SK-N-SH (cell line): ENCODE results near the gene SLC25A33. TPM values are rescaled to one million over a fixed set of nuclear protein-coding genes. Genes with fewer than 3 reads are reported as not detected.

Experiments used
- CTCF ChIA-PET: fragments of 300-600, 350-600 bp; formaldehyde crosslinking; extraction: SDS; loops from one replicate; lab custom pipeline; 2021; lab: Yijun Ruan, JAX
- POLR2A ChIA-PET: fragments of 350-600 bp; sonication (Branson Sonifier 250); formaldehyde crosslinking; extraction: SDS; loops from one replicate; lab custom pipeline; 2020; ENCODE audit warnings: antibody characterized with exemption, inconsistent platforms; lab: Yijun Ruan, JAX
- DNase-seq: peaks from one replicate; pipeline ENCODE4 v3.0.0; 2012
- H2AFZ ChIP-seq: fragments of 200-600 bp; sonication (generic); 2 replicates; pipeline ENCODE4 v1.8.1; 2016; ENCODE audit warnings: antibody characterized with exemption, mild to moderate bottlenecking, low read depth
- H3F3A ChIP-seq: fragments of 200-600 bp; sonication (generic); replicated peaks from 2 replicates; pipeline ENCODE3; 2016; ENCODE audit warnings: antibody characterized with exemption, mild to moderate bottlenecking; ENCODE audit not compliant: insufficient read depth
- H3K27ac ChIP-seq, 2 experiments: fragments of 200-500 bp in 1 of 2; fragments of 200-600 bp in 1 of 2; sonication (Bioruptor generic) in 1 of 2; sonication (generic), shearing (Covaris generic) in 1 of 2; 2 replicates each; pipeline versions ENCODE4 v1.5.1 to v1.6.1; 2014 to 2016; ENCODE audit warnings: low read depth in 2 of 2, inconsistent platforms in 1 of 2, low read length in 1 of 2, mild to moderate bottlenecking in 1 of 2, mixed read lengths in 1 of 2
- H3K27me3 ChIP-seq: fragments of 200-600 bp; sonication (generic), shearing (Covaris generic); 2 replicates; pipeline ENCODE4 v1.6.1; 2016; ENCODE audit warnings: mixed run types; ENCODE audit not compliant: insufficient read depth
- H3K36me3 ChIP-seq, 2 experiments: fragments of 200-500 bp in 1 of 2; fragments of 200-600 bp in 1 of 2; sonication (Bioruptor generic) in 1 of 2; sonication (generic) in 1 of 2; replicated peaks in 1 of 2; 2 replicates each; pipeline versions ENCODE3 to v1.5.1; 2014 to 2016; ENCODE audit warnings: low read length in 1 of 2, mild to moderate bottlenecking in 1 of 2; ENCODE audit not compliant: insufficient read depth in 2 of 2, control insufficient read depth in 1 of 2
- H3K4me1 ChIP-seq, 2 experiments: fragments of 200-500 bp in 1 of 2; fragments of 200-600 bp in 1 of 2; sonication (Bioruptor generic) in 1 of 2; sonication (generic), shearing (Covaris generic) in 1 of 2; 2 replicates each; pipeline versions ENCODE4 v1.5.1 to v1.6.1; 2014 to 2016; ENCODE audit warnings: low read depth in 1 of 2, low read length in 1 of 2, mixed run types in 1 of 2; ENCODE audit not compliant: insufficient read depth in 2 of 2, control insufficient read depth in 1 of 2
- H3K4me2 ChIP-seq: fragments of 200-600 bp; sonication (generic), shearing (Covaris generic); 2 replicates; pipeline ENCODE4 v1.6.1; 2017; ENCODE audit warnings: mixed run types
- H3K4me3 ChIP-seq, 2 experiments: fragments of 200-500 bp in 1 of 2; fragments of 200-600 bp in 1 of 2; sonication (Bioruptor generic) in 1 of 2; sonication (generic), shearing (Covaris generic) in 1 of 2; 2 replicates each; pipeline versions ENCODE4 v1.5.1 to v1.8.1; 2014 to 2016; ENCODE audit warnings: low read depth in 2 of 2, inconsistent platforms in 1 of 2, low read length in 1 of 2, mild to moderate bottlenecking in 1 of 2, mixed read lengths in 1 of 2, moderate library complexity in 1 of 2
- H3K79me2 ChIP-seq: fragments of 200-600 bp; sonication (generic); 2 replicates; pipeline ENCODE4 v1.8.1; 2017; ENCODE audit warnings: mild to moderate bottlenecking; ENCODE audit not compliant: insufficient read depth
- H3K9ac ChIP-seq: fragments of 200-600 bp; sonication (generic); 2 replicates; pipeline ENCODE4 v1.6.1; 2017; ENCODE audit warnings: mixed run types
- H3K9me2 ChIP-seq: fragments of 200-600 bp; sonication (generic); 2 replicates; pipeline ENCODE4 v1.6.1; 2017; ENCODE audit warnings: mixed run types
- H3K9me3 ChIP-seq: fragments of 200-600 bp; sonication (generic); 2 replicates; pipeline ENCODE4 v1.6.1; 2017; ENCODE audit warnings: mixed run types, mild to moderate bottlenecking, moderate library complexity
- H4K20me1 ChIP-seq: fragments of 200-600 bp; sonication (generic); 2 replicates; pipeline ENCODE4 v1.6.1; 2017; ENCODE audit warnings: mild to moderate bottlenecking, mixed run types; ENCODE audit not compliant: insufficient read depth
- EZH2phosphoT487 ChIP-seq: fragments of 200-600 bp; sonication (generic); IDR thresholded peaks from 2 replicates; pipeline ENCODE4 v1.6.1; 2017; ENCODE audit warnings: low read depth, mixed run types, mild to moderate bottlenecking, antibody characterized with exemption, moderate library complexity, borderline replicate concordance
- FOXJ3 ChIP-seq: sonication (generic); formaldehyde crosslinking; IDR thresholded peaks from 2 replicates; pipeline ENCODE4 v1.5.1; 2020; ENCODE audit warnings: mild to moderate bottlenecking, missing genetic modification reagents
- FOXM1 ChIP-seq: IDR thresholded peaks from 2 replicates; pipeline ENCODE4 v1.4.0; 2012; ENCODE audit warnings: low read depth, mild to moderate bottlenecking
- GATA2 ChIP-seq: sonication (generic); formaldehyde crosslinking; IDR thresholded peaks from 2 replicates; pipeline ENCODE4 v1.5.0; 2020; ENCODE audit warnings: mild to moderate bottlenecking, missing genetic modification reagents
- TAF1 ChIP-seq: IDR thresholded peaks from 2 replicates; pipeline ENCODE4 v1.6.1; 2012; ENCODE audit warnings: low read depth, mild to moderate bottlenecking, low read length, moderate library complexity, borderline replicate concordance
- ZBTB33 ChIP-seq: IDR thresholded peaks from 2 replicates; pipeline ENCODE4 v1.4.0; 2012; ENCODE audit warnings: low read depth, borderline replicate concordance
- WGBS: methylation state at CpG from one replicate; pipeline ENCODE4 v1.1.6; 2017; ENCODE audit warnings: low lambda C conversion rate; 5-methylcytosine and 5-hydroxymethylcytosine counted together
- polyA plus RNA-seq, 3 experiments: library from polyadenylated mRNA; depleted of rRNA; stranded (reverse); fragments of >200 nt; gene quantifications; 2 replicates each; pipeline ENCODE4 v1.2.3, GENCODE V29; 2012
- TF ChIP-seq, protein P1 (sequence below): fragments of 150-350 bp; IDR thresholded peaks from 2 replicates; pipeline ENCODE4 v1.6.1; 2017; ENCODE audit warnings: antibody characterized with exemption, low read length, low read depth, borderline replicate concordance
- TF ChIP-seq, protein P2 (sequence below): IDR thresholded peaks from 2 replicates; pipeline ENCODE4 v1.6.1; 2012; ENCODE audit warnings: mild to moderate bottlenecking, low read depth, low read length, moderate library complexity
- TF ChIP-seq, protein P3 (sequence below): IDR thresholded peaks from 2 replicates; pipeline ENCODE4; 2012

SLC25A33 gene
- polyA plus RNA-seq, 1 of the 3 experiments (the other 2 are of a cell fraction) = 4.8 TPM

- no peaks in the 10 kb centered on the region for H3K9me2 ChIP-seq
- H4K20me1 ChIP-seq = peaks cover 32% of the 10 kb centered on the region; the same call in 1 of the 2 replicates
- peaks cover 26 to 76% of the 10 kb centered on the region in 2 experiments; a peak in 3 of 4 replicates for H3K4me1 ChIP-seq
- 50% methylated on average over 2 of the region's 9 CpGs for WGBS
- no peak overlapping the region for H2AFZ ChIP-seq
- H3K36me3 ChIP-seq = peaks cover 0 to 15% of the 10 kb centered on the region in 2 experiments
- H3K79me2 ChIP-seq = peaks cover 63% of the 10 kb centered on the region
- ChIA-PET CTCF (interaction anchor here (1.0 to 7.0 kb wide), 4 partner anchors 10 to 98 kb away, joined by 4 to 51 read pairs (median 6); no protein-coding TSS in a partner anchor), POLR2A (interaction anchor here (1.0 to 1.6 kb wide), 3 partner anchors 10 to 19 kb away, joined by 3 to 5 read pairs (median 4); no protein-coding TSS in a partner anchor)
- peak overlapping the region; percentile 45 to 93 for H3K27ac ChIP-seq
- peak overlapping the region; percentile 63; the same call in 1 of the 2 replicates for H3K4me2 ChIP-seq
- TF ChIP-seq TAF1 (no peak), FOXM1 (no peak), EZH2phosphoT487 (no peak), GATA2 (CRISPR knock-in tag) (no peak), ZBTB33 (no peak), FOXJ3 (CRISPR knock-in tag) (0 out of 2 replicates have a peak, but pooled peaks have one; percentile 38)
- TF ChIP-seq, protein P1, sequence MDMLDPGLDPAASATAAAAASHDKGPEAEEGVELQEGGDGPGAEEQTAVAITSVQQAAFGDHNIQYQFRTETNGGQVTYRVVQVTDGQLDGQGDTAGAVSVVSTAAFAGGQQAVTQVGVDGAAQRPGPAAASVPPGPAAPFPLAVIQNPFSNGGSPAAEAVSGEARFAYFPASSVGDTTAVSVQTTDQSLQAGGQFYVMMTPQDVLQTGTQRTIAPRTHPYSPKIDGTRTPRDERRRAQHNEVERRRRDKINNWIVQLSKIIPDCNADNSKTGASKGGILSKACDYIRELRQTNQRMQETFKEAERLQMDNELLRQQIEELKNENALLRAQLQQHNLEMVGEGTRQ = no peak
- TF ChIP-seq, protein P2, sequence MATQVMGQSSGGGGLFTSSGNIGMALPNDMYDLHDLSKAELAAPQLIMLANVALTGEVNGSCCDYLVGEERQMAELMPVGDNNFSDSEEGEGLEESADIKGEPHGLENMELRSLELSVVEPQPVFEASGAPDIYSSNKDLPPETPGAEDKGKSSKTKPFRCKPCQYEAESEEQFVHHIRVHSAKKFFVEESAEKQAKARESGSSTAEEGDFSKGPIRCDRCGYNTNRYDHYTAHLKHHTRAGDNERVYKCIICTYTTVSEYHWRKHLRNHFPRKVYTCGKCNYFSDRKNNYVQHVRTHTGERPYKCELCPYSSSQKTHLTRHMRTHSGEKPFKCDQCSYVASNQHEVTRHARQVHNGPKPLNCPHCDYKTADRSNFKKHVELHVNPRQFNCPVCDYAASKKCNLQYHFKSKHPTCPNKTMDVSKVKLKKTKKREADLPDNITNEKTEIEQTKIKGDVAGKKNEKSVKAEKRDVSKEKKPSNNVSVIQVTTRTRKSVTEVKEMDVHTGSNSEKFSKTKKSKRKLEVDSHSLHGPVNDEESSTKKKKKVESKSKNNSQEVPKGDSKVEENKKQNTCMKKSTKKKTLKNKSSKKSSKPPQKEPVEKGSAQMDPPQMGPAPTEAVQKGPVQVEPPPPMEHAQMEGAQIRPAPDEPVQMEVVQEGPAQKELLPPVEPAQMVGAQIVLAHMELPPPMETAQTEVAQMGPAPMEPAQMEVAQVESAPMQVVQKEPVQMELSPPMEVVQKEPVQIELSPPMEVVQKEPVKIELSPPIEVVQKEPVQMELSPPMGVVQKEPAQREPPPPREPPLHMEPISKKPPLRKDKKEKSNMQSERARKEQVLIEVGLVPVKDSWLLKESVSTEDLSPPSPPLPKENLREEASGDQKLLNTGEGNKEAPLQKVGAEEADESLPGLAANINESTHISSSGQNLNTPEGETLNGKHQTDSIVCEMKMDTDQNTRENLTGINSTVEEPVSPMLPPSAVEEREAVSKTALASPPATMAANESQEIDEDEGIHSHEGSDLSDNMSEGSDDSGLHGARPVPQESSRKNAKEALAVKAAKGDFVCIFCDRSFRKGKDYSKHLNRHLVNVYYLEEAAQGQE = no peak
- TF ChIP-seq, protein P3, sequence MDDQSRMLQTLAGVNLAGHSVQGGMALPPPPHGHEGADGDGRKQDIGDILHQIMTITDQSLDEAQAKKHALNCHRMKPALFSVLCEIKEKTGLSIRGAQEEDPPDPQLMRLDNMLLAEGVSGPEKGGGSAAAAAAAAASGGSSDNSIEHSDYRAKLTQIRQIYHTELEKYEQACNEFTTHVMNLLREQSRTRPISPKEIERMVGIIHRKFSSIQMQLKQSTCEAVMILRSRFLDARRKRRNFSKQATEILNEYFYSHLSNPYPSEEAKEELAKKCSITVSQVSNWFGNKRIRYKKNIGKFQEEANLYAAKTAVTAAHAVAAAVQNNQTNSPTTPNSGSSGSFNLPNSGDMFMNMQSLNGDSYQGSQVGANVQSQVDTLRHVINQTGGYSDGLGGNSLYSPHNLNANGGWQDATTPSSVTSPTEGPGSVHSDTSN = no peak
- no peaks in the 10 kb centered on the region for H3K27me3 ChIP-seq
- no peak overlapping the region for H3K4me3 ChIP-seq
- H3F3A ChIP-seq = no peaks in the 10 kb centered on the region
- H3K9ac ChIP-seq = peak overlapping the region; percentile 34; the same call in 1 of the 2 replicates
- H3K9me3 ChIP-seq = no peaks in the 10 kb centered on the region
- DNase-seq = no peak
Observed at GRCh38 chr1:9593147-9593491, 53.9 kb downstream of the SLC25A33 start.
